Lower lobe of right lung (tissue), 2 donors: ENCODE measurements around the gene PSD2. TPM values are rescaled to one million over a fixed set of nuclear protein-coding genes. Genes with fewer than 3 reads are reported as not detected.

Experiments
- ATAC-seq, 2 donors: fragments of 200-7000 bp; cut with Tn5 transposase; one replicate each; pipeline ENCODE4 v1.9.1; 2020 to 2022; ENCODE audit warnings: mild to moderate bottlenecking in 2 of 2, moderate library complexity in 2 of 2
- DNase-seq: peaks from one replicate; pipeline ENCODE4 v3.0.0-alpha.2; 2020
- H3K27ac ChIP-seq: fragments of 200-600 bp; one replicate; pipeline ENCODE4 v1.8.0; 2022
- H3K27me3 ChIP-seq: fragments of 200-600 bp; one replicate; pipeline ENCODE4 v1.8.0; 2022; ENCODE audit warnings: low read depth
- H3K36me3 ChIP-seq: fragments of 200-600 bp; one replicate; pipeline ENCODE4 v1.8.0; 2022; ENCODE audit warnings: mild to moderate bottlenecking
- H3K4me1 ChIP-seq: fragments of 200-600 bp; one replicate; pipeline ENCODE4 v1.8.0; 2022
- H3K4me3 ChIP-seq: fragments of 200-600 bp; one replicate; pipeline ENCODE4 v1.8.0; 2022; ENCODE audit warnings: mild to moderate bottlenecking
- H3K9me3 ChIP-seq: fragments of 200-600 bp; one replicate; pipeline ENCODE4 v1.8.0; 2022
- intact Hi-C: fragments of 100-400 bp; cut with DNase I; formaldehyde crosslinking; loops from one replicate; pipeline ENCODE4 v1.11.0; 2022
- total RNA-seq: library from RNA; stranded (reverse); fragmentation: NEBNext Ultra II Directional; extraction: Animal tissue kit (Norgen Biotek cat#: 25700); gene quantifications from one replicate; pipeline ENCODE4 v1.2.1, GENCODE V29; 2021
- TF ChIP-seq, protein P1 (sequence below): fragments of 200-600 bp; IDR thresholded peaks from one replicate; pipeline ENCODE4 v1.8.0; 2022; ENCODE audit warnings: antibody characterized with exemption, mild to moderate bottlenecking
- donor health status: DM: no; HTN: yes; CAD: no; lungs with severe emphysema.

PSD2 gene
- total RNA-seq, 1 donor from 2014 or later, result not detected

DNA sequence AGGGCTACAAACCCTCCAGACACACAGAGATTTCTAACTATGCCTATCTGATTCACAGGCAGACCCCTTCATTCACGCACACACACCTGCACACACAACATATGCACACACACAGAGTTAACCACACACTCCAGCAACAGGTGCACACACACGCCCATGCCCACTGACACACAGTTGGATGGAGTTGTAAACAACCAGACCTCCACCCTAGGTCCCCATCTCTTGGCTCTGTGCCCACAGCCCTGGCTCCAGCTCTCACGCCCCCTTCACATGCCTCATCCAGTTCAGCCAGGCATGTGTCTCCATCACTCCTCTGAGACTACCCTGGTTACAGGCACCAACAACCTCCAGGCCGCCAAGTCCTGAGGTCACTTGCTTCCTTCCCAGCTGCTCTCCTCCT, 61.1 kb downstream of the PSD2 start:
- H3K9me3 ChIP-seq, result no peaks in the 10 kb centered on the region
- no peaks in the 10 kb centered on the region for H3K27me3 ChIP-seq
- H3K36me3 ChIP-seq, result no peaks in the 10 kb centered on the region
- ATAC-seq, result no peak
- H3K4me1 ChIP-seq, result no peaks in the 10 kb centered on the region
- intact Hi-C loops, result no loop called here
- TF ChIP-seq, protein P1, sequence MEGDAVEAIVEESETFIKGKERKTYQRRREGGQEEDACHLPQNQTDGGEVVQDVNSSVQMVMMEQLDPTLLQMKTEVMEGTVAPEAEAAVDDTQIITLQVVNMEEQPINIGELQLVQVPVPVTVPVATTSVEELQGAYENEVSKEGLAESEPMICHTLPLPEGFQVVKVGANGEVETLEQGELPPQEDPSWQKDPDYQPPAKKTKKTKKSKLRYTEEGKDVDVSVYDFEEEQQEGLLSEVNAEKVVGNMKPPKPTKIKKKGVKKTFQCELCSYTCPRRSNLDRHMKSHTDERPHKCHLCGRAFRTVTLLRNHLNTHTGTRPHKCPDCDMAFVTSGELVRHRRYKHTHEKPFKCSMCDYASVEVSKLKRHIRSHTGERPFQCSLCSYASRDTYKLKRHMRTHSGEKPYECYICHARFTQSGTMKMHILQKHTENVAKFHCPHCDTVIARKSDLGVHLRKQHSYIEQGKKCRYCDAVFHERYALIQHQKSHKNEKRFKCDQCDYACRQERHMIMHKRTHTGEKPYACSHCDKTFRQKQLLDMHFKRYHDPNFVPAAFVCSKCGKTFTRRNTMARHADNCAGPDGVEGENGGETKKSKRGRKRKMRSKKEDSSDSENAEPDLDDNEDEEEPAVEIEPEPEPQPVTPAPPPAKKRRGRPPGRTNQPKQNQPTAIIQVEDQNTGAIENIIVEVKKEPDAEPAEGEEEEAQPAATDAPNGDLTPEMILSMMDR, result no peak
- no peak overlapping the region for H3K4me3 ChIP-seq
- H3K27ac ChIP-seq, result no peak overlapping the region
- no peak for DNase-seq

DNA sequence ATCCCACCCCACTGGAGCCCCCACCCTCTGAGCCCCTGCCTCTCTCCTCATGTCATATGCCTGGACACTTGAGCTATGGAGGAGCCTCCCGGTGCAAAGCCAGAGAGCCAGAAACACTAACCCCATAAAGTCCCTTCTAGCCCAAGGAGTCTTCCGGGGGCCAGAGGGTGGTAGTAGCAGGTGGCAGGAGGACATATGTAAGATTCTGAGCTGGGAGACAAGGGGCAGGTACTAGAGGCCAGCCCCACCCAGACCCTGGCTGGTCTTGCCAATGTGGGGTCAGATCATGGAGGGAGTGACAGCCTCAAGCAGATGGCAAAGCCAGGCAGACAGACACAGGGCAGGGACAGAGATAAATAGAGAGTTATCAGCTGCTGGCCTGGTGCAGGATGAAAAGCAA, 63.4 kb downstream of the PSD2 start:
- no peak overlapping the region for H3K4me3 ChIP-seq
- no peaks in the 10 kb centered on the region for H3K36me3 ChIP-seq
- ATAC-seq (no peak), DNase-seq (no peak)
- TF ChIP-seq, protein P1, result no peak
- no peak overlapping the region for H3K27ac ChIP-seq
- H3K4me1 ChIP-seq, result peaks cover 20% of the 10 kb centered on the region
- H3K9me3 ChIP-seq, result no peaks in the 10 kb centered on the region
- H3K27me3 ChIP-seq, result no peaks in the 10 kb centered on the region
- intact Hi-C loops, result no loop called here

DNA sequence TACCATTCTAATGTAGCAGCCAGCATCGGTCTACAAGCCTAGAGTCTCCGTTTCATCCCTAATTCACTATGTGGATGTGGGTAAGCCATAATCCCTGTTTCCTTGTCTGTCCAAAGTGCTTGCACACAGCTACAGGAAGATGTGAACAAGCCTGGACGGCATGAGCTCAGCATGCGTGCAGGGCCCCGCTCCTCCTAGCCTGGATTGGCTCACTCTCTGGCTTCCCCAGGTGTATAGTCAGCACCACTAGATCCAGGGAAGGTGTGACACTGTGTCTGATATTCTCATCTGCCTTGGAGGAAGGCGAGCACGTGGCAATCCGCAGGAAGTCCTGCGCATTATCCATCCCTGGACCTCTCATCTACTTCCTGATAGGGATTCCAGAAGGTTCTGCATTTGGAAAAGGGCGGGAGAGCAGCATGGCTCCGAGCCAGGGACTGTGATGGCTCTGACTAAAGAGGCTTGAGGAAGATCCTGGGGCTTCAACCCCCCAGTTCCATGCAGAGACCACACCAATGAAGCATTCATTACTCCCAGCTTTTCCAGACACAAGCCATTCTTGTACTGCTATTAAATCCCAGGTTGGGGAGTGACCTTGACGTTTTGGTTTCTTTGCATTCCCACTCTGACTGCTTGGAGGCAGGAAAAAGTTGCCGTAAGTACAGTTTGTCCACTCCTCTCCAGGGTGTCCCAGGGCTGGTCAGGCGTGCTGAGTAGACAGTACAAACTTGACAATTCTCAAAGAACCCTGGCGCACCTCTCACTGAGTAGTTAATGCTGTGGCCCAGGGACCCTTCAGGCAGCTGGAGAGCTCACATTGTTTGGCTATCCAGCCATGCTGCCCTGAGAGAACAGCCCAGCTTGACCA, 65.6 kb downstream of the PSD2 start:
- Histone ChIP-seq H3K9me3 (no peaks in the 10 kb centered on the region), H3K27ac (no peak overlapping the region), H3K4me3 (no peak overlapping the region), H3K27me3 (peaks cover 4% of the 10 kb centered on the region), H3K4me1 (peaks cover 20% of the 10 kb centered on the region), H3K36me3 (no peaks in the 10 kb centered on the region)
- intact Hi-C loops, result no loop called here
- TF ChIP-seq, protein P1, result no peak
- DNase-seq, result peak; percentile 29
- ATAC-seq, result no peak

DNA sequence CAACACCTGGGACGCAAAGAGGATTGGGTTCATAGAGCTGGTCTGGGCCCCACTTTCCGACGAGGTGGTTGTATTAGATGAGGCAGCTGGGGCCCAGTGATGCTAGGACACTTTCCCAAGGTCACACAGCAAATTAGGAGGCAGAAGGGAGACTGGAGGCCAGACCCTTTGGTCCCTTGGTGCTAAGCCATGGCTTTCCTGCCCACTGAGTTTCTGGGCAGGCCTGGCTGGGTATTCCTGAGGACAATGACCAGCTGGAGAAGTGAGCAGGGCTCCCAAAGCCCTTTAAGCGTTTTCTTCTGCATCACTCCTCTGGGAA, 66.2 kb downstream of the PSD2 start:
- TF ChIP-seq, protein P1, result no peak
- intact Hi-C loops, result no loop called here
- DNase-seq, result peak; percentile 24
- Histone ChIP-seq H3K9me3 (no peaks in the 10 kb centered on the region), H3K27ac (no peak overlapping the region), H3K4me3 (no peak overlapping the region), H3K36me3 (no peaks in the 10 kb centered on the region), H3K4me1 (peaks cover 20% of the 10 kb centered on the region), H3K27me3 (peaks cover 4% of the 10 kb centered on the region)
- no peak for ATAC-seq

DNA sequence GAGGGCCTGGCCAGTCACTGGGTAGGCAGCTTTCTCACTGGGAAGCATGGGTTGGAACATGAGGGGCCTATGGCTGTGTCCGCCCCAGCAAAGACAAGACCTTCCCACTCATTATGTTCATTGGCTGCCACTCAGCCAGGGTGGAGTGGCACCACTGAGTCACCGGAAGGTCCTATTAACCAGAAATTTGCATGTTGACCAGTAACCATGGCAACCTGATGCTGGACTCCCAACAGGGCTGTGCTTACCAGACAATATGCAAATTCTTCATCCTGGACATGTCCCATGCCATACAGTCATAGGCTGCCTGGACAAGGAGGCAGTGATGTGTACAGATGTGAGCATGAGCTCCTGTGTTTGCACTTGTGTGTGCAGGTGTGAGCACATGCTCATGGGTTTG, 66.7 kb downstream of the PSD2 start:
- H3K4me1 ChIP-seq, result peaks cover 20% of the 10 kb centered on the region
- H3K27me3 ChIP-seq, result peaks cover 4% of the 10 kb centered on the region
- DNase-seq (peak; percentile 18), ATAC-seq (no peak)
- intact Hi-C loops, result no loop called here
- H3K27ac ChIP-seq, result no peak overlapping the region
- no peaks in the 10 kb centered on the region for H3K9me3 ChIP-seq
- no peaks in the 10 kb centered on the region for H3K36me3 ChIP-seq
- H3K4me3 ChIP-seq, result no peak overlapping the region
- TF ChIP-seq, protein P1, result no peak
